ENCODE measurements around the gene TULP4.

- no peak for TF ChIP-seq CTCF (conservative IDR thresholded peaks at IDR 0.05; ENCODE audit: low read depth, low read length)
- TF ChIP-seq EZH2 (IDR thresholded peaks at IDR 0.05; ENCODE audit: borderline replicate concordance, low read depth, low read length, poor library complexity, severe bottlenecking), result no peak
Measured at GRCh38 chr6:158464483-158464882, 152.2 kb downstream of the TULP4 start.

Data from A673 (cell line).